HL-60 (cell line): Measurements from ENCODE around the gene SDK1.

Experiments
- GABPA ChIP-seq: IDR thresholded peaks from 2 replicates; pipeline ENCODE4 v1.6.1; 2012; ENCODE audit warnings: low read depth
- TF ChIP-seq, protein P1 (sequence below): IDR thresholded peaks from one replicate; pipeline ENCODE4 v1.5.1; 2011; ENCODE audit warnings: low read length, control low read depth, inconsistent platforms; ENCODE audit not compliant: insufficient read depth
- TF ChIP-seq, protein P2 (sequence below): IDR thresholded peaks from 2 replicates; pipeline ENCODE4 v1.6.1; 2012; ENCODE audit warnings: low read depth; ENCODE audit not compliant: insufficient replicate concordance

DNA sequence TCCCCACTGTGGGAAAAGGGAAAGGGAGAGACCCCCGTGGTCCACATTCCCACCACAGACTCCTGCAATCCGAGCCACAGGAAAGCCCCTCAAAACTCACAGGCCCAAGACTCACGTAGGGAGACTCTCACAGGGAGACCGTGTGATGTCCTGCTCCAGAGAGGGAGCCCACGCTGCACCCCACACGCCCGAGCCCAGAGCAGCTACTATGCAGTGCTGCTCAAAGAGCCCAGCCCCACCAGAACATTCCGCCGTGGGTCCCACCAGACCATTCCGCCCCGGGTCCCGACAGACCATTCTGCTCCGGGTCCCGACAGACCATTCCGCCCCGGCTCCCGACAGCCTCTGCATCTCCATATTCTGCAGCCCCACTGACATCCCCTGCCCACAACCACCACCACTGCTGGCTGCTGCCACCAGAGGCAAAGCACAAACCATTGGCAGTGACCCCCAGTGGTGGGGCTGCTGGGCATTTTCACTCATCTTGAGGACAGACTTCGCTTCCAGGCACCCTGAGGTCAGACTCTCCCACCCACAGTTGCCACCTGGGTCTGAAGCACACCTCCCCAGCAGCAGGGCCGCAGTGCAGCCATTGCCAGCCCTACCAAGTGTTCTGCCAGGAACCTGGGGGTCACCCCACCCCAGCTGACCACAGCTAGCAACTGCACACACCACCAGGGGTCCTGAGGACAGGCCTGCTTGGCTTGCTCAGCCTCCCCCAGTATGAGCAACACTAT is 755.7 kb downstream of the SDK1 start:
- TF ChIP-seq, protein P1, sequence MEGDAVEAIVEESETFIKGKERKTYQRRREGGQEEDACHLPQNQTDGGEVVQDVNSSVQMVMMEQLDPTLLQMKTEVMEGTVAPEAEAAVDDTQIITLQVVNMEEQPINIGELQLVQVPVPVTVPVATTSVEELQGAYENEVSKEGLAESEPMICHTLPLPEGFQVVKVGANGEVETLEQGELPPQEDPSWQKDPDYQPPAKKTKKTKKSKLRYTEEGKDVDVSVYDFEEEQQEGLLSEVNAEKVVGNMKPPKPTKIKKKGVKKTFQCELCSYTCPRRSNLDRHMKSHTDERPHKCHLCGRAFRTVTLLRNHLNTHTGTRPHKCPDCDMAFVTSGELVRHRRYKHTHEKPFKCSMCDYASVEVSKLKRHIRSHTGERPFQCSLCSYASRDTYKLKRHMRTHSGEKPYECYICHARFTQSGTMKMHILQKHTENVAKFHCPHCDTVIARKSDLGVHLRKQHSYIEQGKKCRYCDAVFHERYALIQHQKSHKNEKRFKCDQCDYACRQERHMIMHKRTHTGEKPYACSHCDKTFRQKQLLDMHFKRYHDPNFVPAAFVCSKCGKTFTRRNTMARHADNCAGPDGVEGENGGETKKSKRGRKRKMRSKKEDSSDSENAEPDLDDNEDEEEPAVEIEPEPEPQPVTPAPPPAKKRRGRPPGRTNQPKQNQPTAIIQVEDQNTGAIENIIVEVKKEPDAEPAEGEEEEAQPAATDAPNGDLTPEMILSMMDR: no peak
- TF ChIP-seq GABPA: no peak
- TF ChIP-seq, protein P2, sequence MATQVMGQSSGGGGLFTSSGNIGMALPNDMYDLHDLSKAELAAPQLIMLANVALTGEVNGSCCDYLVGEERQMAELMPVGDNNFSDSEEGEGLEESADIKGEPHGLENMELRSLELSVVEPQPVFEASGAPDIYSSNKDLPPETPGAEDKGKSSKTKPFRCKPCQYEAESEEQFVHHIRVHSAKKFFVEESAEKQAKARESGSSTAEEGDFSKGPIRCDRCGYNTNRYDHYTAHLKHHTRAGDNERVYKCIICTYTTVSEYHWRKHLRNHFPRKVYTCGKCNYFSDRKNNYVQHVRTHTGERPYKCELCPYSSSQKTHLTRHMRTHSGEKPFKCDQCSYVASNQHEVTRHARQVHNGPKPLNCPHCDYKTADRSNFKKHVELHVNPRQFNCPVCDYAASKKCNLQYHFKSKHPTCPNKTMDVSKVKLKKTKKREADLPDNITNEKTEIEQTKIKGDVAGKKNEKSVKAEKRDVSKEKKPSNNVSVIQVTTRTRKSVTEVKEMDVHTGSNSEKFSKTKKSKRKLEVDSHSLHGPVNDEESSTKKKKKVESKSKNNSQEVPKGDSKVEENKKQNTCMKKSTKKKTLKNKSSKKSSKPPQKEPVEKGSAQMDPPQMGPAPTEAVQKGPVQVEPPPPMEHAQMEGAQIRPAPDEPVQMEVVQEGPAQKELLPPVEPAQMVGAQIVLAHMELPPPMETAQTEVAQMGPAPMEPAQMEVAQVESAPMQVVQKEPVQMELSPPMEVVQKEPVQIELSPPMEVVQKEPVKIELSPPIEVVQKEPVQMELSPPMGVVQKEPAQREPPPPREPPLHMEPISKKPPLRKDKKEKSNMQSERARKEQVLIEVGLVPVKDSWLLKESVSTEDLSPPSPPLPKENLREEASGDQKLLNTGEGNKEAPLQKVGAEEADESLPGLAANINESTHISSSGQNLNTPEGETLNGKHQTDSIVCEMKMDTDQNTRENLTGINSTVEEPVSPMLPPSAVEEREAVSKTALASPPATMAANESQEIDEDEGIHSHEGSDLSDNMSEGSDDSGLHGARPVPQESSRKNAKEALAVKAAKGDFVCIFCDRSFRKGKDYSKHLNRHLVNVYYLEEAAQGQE: no peak
